ENCODE results near the gene SLC9A7.
"Not testable (repeated sequence)": the region's sequence is repeated elsewhere in the genome, so short reads cannot be mapped to it uniquely, and the experiment has no call there.

Gene SLC9A7

DNA sequence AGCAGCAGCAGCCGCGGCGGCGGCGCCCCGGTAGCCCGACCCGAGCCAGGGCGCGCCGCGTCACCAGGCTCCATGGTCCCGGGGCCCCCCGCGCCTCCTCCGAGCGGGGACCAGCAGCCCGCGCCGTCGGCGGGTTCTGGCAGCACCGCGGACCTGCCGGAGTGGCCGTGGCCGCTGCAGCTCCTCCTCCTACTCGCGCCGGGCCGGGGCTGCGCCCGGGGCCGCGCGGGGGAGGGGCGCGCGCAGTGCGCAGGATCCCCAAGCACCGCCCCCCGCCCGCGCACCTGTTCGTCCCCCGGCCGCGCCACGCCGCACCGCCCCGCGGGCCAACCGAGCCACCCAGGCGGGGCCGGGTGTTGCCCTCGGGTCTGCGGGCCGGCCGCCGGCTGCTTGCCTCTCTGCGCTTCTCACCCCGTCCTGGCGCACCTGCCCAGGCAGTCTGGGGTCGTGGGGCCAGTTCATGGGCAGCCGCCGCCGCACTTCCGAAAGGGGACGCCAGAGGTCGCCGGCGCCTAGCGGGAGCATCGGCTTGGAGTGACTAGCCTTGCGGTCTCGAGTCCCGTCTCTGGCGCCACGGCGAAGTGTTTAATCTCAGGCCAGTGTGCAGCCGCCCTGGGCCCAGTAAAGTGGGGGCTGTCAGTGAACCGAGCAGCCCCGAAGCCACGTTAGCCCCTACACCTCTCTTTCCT lies at the start of gene SLC9A7:
Gene SLC9A7, minus strand, starts transcription at position 163 of the 689 bp plus-strand sequence. Its CDS starts 89 bp downstream, at position 74.
- DNase-seq, result peak; percentile 87

DNA sequence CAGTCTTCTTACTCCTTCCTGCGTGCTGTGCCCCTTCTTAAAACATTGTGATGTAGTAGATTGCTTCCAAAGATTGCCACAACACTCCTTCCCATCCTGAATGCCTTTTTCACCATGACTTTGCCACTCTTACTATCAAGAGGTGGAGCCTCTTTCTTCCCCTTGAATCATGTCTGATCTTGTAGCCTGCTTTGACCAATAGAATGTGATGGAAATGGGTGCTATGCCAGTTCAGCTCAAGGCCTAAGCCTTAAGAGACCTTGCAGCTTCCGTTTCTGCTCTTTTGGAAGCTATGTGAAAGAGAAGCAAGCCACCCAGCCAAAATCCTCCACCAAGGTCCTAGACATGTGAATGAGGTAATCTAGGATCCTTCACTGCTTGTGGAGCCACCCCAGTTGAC lies 46.4 kb upstream of the SLC9A7 start:
- no peak for DNase-seq

DNA sequence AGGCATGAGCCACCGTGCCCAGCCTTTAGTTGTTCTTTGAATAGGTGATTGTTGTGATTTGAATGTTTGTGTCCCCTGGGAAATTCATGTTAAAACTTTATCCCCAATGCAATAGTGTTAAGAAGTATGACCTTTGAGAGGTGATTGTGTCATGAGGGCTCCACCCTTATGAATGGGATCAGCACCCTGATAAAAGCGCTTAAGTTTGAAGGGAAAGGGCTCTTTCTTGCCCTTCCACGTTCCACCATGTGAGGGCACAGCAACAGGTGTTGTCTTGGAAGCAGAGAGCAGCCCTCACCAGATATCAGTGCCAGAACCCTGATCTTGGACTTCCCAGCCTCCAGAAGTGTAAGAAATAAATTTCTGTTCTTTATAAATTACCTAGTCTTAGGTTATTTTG lies 44.2 kb upstream of the SLC9A7 start:
- no peak for DNase-seq

DNA sequence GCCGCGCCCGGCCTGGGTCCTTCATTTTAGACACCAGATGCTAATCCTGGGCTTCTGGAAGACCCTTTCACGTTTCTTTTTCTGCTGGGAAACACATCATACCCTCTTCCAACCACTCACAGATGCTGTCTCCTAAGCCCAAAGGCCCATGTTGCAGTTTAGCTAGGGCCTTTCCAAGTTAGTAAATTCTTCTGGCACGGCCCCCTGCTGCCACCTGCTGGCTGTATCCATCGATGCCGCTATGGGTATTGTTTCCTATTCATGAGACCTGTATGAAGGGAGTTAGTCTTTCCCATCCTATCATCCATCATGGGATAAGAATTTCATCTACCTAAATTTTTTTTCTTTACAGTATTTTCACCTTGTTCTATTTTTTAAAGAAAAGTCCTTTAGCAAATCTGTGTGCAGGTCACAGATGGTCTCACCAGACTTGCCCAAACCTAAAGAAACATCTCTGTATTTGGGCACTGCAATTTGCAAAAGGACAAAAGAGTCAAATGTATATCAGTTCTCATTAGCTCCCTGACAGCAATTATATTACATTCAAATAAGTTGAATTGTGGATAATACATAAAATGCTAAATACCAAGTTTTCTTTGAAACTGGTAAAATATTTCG lies 37.8 kb upstream of the SLC9A7 start:
- DNase-seq, result peak; percentile 81

DNA sequence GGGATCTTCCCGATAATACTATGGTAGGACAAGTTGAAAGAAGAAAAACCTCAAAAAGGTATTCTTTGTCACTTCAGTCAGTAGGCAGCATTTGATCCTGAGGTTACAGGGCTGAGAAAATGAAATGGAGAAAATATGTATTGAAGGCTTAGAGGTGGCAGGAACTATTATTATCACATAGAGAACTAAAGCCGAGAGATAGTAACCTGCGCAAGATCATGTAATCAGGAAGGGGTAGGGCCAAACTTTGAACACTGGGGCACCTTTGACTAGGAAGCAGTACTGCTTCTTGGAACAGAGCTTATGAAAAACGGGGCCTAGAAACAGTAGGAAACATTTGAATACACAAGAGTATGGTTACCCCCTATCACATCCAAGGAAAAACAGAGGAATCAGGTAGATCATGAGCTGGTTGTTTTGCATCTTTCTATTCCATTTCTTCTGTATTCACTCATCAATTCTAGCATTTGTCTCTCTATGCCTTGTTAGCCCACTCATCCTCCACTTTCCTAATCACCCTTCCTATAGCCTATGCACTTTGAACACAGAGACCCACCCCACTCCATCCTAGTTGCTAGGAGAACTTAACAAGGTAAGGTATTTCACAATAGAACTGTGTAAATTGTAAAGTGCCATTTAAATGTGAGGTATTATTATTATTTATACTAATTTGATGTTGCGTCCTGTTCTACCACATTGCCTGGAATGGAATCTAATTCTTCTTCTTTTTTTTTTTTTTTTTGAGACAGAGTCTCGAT lies 34.6 kb upstream of the SLC9A7 start:
- DNase-seq, result no peak

DNA sequence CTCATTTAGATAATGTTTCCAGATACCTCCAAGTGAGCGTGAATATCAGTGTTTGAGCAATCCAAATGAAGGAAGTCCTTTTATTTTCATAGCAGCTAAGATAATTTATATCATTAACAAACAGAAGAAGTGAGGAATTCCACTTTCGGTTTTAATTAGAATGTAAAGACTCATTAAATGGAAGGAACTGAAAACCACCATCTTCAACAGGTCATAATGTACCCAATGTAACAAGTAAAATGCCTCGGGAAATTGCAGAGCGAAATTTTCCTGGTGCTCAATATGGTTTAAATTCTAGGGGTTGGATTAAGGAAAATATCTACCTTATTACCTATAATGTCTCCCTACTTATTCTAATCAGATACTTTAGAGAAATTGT lies 33.9 kb upstream of the SLC9A7 start:
- no peak for DNase-seq

DNA sequence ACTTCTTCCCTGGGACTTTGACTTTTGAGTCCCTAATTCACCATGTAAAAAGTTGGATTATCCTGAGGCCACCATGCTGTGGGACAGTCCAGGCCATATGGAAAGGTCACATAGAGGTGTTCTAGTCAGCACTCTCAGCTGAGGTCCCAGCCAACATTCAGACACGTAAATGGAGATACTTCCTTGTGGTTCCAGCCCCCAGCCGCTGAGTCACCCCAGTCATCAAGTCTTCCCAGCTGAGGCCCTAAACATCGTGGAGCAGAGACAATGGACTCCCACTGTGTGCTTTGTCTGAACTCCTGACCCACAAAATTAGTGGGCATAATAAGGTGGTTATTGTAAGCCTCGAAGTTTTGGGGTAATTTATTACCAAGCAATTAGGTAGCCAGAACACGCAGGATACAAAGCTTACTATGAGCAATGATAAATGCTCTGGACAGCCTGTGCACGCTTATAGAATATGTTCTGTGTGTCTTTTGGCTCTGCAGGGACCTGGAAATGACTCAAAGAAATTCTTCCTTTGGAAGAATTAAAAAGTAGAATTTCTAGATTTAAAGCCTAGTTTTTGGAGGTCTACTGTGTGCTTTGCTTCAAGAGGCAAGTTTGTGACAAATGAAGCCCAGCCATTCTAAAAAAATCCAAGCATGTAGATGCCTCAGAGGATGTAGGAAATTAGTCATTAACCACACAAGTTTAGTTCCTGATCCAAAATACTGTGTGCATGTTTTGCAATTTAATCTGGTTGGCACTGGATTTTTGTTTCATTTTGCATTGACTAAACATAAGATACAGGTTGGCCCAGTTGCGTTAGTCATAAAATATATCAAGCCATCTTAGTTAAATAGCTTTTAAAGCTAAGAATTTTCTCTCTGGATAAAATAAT lies 33.2 kb upstream of the SLC9A7 start:
- DNase-seq, result no peak

DNA sequence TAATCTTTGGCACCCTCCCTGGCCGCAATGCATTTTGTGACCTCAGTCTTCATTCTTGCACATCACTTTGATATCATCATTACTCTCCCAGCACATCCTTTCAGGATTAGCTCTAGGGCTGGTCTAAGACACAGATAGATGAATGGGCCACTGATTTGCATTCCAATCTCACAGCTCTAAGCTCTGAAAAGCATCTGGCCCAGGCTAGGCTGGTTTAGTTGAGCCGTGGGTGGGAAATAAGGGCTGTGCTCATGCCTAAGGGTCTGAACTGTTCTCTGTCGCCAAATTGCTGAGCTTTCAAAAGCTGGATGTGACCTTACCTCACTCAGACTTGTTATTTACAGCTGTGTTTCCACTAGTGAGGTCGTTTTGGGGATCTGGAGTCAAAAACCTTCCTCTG lies 30.0 kb upstream of the SLC9A7 start:
- DNase-seq, result no peak

DNA sequence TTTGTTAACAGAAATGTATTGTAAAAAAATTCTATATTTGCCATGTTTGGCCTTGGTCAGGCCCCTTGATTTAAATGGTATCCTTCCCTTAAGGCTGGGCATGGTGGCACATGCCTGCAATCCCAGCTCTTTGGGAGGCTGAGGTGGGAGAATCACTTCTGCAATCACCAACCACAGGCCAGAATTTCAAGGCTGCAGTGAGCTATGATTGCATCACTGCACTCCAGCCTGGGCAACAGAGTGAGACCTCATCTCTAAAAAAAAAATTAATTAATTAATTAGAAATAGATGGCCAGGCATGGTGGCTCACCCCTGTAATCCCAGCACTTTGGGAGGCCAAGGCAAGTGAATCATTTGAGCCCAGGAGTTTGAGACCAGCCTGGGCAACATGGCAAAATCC lies 25.5 kb upstream of the SLC9A7 start:
- DNase-seq, result not testable (repeated sequence)

DNA sequence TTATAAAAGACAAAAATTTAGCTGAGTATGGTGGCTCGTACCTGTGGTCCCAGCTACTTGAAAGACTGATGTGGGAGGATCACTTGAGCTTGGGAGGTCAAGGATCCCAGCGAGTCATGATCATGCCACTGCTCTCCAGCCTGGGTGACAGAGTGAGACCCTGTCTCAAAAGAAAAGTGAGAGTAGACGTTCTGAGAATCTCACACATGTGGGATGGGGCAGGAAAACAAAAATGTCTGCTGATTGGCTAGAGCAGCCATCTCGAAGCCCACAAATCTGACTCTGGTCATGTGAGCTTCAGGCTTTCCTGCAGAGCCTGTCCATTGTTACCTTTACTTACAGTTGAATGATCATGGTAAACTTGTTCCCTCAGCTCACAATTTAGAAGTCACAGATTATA lies 23.1 kb upstream of the SLC9A7 start:
- DNase-seq, result no peak

DNA sequence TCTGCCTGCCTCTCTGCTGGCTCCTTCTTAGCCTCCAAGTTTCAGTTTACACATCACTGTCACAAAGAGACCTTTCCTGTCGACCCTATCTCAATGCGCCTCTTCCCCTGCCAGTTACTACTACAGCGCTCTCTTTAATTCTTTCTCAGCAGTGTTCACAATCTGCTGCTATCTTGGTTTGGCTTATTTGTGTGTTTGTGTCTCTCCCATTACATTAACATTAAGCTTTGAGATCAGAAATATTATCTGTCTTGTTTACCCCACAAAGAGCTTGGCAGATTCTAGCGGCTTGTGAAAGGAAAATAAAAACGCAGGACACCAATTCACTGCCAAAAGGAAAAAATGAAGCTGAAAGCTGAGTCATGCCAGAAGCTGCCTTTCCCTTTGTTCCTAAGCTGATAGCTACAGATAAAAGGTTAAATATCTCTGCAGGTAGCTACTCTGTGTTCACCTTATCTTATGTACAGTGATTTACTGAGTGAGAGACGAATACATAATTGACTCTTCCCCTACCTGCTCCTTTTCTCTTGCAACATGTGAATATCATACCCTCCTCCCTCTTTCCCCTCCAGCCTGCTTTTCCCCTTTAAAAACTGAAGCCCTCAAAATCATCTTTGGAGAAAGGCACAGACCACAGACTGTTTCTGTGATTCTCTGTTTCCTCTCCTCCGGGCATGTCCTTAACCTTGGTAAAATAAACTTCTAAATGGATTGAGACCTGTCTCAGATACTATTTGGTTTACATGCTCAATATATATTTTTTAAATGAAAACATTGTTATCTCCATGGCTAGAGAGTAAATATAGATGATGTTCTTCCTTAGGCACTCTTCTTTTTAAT lies 19.3 kb upstream of the SLC9A7 start:
- no peak for DNase-seq

DNA sequence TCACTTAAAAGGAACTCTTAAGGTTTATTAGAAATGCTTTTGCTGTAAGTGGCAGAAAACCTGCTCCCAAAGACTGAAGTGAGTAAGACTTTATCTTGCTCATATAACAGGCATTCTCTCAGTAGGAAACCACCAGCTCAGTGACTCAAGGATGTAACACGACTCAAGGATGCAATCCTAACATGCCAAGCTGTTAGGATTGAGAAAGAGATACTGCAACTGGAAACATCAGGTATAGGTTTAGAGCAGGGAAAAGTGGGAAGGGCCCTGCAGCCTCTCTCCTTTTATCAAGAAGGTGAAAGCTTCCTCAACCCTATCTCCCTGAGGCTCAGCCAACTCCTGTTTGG lies 11.9 kb upstream of the SLC9A7 start:
- DNase-seq, result no peak

DNA sequence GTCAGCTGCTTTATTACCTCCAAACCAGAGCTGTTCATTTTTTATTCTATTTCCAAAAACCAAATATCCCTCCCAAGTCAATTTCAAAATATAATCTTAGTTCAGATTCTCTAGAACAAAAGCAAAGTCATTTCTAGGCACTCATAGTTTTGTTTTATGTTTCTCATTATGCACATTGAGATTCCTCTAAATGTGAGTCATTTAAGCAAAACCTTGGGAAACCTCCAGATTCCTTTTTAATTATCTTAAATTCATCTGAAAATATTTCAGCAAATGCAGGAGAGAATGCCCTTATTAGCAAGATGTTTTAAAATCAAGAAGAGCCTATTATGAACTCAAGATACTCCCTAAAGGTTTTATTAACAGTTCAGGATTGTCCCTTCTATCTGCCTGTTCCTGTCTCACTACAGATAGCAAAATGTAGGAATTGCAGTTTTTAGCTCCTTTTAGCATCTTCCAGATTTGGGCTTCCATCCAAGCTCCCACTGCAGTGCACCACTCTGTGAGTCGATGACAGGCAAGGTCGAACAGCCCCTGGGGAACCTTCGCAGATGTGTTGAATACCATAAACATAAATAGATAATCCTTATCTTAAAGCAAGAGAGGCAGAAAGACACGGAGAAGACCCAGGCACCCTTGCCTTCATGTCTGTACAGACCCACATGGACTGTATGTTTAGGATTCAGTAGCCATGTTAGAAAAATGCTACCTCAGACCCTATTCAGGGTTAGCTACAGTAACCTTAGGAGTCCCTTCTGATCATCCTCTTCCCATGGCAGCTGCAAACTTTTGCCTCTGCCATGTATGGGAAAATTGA lies 11.3 kb upstream of the SLC9A7 start:
- DNase-seq, result no peak

DNA sequence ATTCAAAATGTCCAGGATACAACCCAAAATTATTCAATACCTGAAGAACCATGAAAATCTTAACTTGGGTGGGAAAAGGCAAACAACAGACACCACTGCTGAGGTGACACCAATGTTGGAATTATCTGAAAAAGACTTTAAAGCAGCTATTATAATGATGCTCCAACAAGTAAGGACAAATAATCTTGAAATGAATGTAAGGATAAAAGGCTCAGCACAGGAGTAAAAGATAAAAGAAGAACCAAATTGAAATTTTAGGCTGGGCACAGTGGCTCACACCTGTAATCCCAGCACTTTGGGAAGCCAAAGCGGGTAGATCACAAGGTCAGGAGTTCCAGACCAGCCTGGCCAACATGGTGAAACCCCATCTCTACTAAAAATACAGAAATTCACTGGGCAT lies 4.0 kb upstream of the SLC9A7 start:
- DNase-seq, result no peak

DNA sequence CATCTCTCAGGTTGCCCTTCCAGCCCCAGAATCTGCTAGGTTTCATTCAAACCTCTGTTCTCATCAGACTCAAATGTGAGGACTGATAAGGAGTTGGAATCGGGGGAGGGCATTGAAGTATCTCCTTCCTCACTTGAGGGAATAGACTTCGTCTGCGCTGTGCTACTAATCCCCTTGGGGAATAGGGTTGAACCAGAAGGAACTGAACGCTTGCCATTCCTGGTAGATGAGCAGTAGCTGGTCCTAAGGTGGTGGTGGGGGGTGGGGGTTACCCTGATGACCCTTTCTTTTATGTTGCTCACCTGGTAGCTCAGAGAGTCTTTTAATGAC lies 692 bp upstream of the SLC9A7 start:
- no peak for DNase-seq

DNA sequence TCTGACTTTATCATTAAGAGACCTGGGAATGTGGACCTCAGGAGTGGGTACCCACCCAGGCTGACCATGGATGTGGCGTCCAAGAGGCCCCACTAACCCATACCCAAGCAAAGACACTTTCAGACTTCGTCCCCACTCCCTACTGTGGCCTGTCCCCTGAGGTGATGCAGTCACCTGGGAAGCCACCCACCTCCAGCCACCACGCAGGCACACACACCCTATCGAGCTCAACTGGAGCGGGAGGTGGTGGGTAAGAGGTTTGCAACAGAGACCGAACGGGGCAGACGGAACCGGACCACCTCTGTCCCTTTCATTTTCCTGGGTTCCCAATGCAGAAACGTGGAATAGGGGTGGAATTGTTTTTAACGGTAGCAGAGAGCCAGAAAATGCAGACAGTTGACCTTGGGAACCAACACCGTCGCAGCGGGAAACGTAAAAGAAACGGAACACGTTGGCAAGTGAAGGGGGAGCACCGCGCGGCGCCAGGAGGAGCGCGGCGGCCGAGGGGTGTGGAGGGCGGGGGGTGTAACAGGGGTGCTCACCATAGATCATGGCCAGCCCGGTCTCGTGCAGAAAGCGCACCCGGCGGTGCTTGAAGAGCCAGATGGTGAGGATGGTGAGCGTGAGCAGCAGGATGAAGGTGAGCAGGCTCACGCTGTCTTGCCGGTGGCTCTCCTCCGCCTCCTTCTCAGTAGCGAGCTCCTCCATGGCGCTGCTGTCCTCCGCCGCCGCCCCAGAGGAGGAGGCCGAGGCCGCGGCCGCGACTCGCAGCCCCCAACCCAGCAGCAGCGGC lies 559 bp downstream of the SLC9A7 start:
- peak; percentile 57 for DNase-seq

DNA sequence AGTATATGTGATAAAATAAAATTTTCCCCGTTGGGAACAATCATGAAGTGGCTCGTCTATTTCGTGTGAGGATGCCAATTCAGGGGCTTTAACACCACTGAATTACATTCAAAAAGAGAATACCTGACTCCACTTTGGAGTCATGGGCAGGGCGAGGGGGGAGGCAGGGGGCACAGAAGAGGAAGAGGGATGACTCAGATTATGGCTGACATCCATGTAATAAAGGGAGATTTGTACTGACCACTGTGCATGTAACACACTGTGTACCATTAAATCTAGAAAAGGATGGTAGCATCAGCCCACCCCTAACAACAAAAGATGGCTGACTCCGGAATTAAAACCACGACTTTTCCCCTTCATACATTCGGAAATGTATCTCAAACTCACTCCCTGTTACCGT lies 1.3 kb downstream of the SLC9A7 start:
- no peak for DNase-seq

DNA sequence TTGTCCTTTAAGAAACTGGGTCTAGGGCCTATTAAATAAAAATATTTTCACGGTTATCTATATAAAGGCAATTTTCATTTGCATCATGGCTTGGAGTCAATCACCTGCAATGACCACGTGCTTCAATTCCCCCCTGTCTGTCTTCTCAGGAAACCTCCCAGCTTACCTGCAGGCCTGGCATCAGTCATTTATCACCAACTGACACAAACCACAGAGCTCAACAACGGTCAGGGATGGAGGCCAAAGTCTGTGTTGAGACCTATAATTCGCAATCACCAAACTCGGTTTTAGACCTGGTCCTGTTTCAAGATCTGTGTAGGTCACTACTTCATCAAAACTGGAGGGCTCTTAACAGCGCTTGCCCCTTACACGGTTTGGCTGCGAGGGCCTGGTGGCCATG lies 1.9 kb downstream of the SLC9A7 start:
- no peak for DNase-seq

DNA sequence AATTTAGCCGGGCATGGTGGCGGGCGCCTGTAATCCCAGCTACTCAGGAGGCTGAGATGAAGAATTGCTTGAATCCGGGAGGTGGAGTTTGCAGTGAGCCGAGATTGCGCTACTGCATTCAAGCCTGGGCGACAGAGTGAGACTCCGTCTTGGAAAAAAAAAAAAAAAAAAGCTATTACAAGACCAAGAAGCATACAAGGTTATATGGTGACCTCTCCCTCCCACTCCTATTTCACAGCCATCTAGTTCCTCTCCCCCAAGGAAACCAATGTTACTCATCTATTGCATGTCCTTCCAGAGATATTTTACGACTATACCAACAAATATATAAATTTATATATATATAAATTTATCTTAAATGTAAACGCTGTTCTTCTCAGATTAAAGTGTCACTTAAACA lies 3.2 kb downstream of the SLC9A7 start:
- DNase-seq, result no peak

DNA sequence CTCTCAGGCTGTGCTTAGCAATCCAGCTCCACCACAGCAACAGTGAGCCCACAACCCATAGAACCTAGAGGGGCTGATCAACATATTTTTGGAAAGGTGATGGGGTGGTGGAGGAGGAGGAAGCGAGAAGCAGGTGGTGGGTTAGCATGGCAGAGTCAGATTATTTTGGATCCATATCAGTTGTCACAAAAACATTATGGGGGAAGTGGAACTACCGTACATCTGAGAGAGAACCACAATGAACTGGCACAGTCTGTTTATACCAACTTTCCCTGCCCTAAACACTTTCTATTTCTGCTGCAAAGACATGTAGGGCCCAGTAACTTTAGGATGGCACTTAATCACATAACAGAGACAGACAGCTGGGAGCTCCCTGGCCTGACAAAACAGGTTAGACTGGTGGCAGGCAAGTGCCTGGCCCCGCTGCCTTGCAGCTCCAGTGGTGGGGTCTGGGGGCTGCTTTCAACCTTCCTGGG lies 4.3 kb downstream of the SLC9A7 start:
- DNase-seq, result no peak

DNA sequence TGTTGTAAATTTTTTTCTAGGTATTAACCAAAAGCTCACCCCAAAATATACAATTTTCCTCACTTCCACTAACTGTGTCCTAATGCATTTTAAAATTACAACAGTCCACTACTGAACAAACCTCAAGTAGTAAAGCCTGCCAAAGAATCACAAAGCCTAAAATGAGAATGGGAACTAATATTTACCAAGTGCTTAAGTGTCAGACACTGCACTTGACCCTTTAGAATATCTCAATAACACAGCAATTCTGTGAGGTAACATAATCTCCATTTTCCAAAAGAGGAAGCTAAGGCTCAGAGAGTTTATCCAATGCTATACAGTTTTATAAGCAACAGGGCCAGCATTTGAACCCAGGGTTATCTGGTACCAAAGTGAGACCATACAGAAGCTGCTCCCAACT lies 4.9 kb downstream of the SLC9A7 start:
- DNase-seq, result no peak

Measured in activated CD8-positive, alpha-beta memory T cell treated with anti-CD3 and anti-CD28 coated beads, Interleukin-2, amount 50 U/mL, for 48 hours (primary cell).